Hypothalamus (tissue), 51 donors: Measurements from ENCODE around the gene NT5M.
A peak's percentile ranks its signal among the peaks of the same experiment; 100 is the strongest.
"Not testable (repeated sequence)": the region's sequence is repeated elsewhere in the genome, so short reads cannot be mapped to it uniquely, and the experiment has no call there.

Experiments
- DNase-seq, 51 donors: peaks; one replicate each; lab custom pipeline; 2025; lab: John Stamatoyannopoulos, UW

The NT5M gene

GRCh38 chr17:17366235-17366634, 63.1 kb downstream of the NT5M start:
- DNase-seq, result no peak

DNA sequence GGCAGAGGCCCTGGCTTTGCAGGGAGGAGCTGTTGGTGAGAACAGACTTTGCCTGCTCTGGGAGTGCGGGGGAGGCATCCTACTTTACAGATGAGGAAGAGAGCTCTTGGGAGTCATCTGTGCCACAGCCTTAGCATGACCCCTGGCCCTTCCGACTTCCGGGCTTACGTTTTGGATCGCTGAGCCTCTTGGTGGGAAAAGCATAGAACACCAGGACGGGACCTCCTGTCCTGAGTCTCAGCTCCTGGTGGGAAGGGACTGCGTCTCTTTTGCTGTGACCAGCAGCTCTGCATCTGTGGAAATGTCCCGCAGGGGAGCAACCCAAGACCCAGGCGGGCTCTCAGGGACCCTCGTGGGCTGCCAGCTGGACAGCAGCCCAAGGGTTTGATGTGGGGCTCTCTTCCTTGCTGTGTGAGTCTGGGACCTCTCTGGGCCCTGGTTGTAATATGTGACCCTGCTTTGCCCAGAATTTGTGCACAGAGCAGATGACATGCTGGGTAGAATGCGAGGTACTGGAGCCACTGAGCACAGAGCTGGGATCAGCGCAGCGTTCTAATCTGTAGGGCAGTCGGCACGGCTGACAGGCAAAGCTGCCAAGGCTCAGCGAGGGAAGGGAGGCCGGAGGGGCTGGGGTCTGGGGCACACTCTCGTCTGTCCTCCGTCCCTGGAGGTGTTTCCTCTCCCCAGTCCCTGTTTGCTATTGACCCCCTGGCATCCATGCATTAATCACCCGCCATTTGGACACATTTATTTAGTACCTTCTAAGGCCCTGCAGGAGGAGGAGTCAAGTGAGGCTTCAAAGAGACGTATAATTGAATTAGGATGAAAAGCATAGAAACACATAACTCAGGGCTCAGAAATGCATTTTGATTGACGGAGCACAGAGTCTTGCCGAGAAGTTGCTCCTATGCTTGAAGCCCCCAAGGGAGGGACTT, 64.0 kb downstream of the NT5M start:
- DNase-seq, result no peak

DNA sequence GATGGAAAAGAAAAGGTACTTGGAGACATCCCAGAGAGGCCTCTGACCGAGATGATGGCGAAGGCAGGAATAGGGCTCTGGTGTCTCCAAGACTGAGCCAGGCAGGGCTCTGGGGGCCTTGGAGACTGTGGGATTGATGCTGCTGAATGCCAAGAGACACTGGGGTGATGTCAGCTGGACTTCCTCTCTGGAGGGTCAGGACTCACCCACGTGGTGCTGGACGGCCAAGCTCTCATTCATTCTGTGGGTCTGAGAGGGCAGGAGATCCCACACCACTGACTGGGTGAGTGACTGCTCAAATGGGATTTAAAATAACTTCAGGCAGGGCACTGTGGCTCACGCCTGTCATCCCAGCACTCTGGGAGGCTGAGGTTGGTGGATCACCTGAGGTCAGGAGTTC, 64.8 kb downstream of the NT5M start:
- no peak for DNase-seq

DNA sequence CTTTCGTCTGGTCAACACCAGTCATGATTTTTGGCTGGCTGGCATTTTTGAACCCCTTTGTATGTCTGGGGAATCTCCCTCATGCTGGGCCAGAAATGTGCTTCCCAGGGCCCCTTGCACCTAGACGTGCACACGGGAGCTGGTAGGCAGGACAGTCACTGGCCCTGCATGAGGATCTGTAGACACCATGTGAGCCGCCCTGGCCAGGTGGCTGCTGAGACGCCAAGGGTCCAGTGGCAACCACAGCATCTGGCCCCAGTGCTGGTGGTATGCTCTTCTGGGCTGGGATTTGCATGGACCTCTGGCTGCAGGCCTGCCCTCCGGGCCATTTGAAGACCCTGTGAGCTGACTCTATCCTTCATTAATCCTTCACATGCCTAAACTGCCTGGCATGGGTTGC, 67.5 kb downstream of the NT5M start:
- no peak for DNase-seq

DNA sequence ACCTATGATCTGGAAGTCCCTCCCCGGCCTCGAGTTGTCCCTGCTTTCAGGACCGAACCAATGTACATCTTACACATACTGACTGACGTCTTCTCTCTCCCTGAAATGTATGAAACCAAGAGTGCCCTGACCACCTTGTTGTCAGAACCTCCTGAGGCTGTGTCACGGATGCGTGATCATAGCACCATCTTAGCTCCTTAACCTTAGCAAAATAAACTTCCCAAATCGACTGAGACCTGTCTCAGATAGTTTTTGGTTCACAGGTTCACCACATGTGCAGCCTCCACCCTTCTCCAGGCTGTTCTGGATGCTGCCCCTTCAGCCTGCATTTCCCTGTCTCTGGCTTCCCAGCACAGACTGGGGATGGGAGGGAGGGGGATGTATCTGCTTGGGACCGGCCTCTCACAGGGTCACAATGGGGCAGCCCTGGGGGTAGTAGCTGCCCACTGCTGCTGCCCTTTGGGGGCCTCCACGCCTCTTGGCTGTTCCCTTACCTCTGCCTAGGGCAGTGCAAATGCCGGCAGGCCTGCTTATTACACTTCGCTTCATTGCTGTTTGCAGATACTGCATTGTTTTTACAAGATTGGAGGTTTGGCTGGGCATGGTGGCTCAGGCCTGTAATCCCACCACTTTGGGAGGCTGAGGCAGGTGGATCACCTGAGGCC, 69.8 kb downstream of the NT5M start:
- no peak for DNase-seq

DNA sequence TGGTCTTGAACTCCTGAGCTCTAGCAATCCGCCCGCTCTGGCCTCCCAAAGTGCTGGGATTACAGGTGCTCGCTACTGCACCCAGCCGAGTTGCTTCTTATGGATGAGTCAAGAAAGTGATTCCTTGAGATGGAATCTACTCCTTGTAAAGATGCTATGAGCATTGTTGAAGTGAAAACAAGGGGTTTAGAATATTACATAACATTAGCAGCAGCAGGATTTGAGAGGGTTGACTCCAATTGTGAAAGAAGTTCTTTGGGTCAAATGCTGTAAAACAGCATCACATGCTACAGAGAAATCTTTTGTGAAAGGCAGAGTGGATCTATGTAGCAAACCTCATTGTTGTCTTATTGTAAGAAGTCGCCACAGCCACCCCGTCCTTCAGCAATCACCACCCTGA, 72.7 kb downstream of the NT5M start:
- no peak for DNase-seq

- no peak for DNase-seq
Observed at GRCh38 chr17:17376362-17376761, 73.2 kb downstream of the NT5M start.

GRCh38 chr17:17377071-17377967, 74.1 kb downstream of the NT5M start:
- peak in 5 of 51 donors; percentile 12 to 25 (median 17) for DNase-seq

- peak in 16 of 51 donors; percentile 10 to 79 (median 32) for DNase-seq
Observed at GRCh38 chr17:17379197-17379991, 76.2 kb downstream of the NT5M start.

DNA sequence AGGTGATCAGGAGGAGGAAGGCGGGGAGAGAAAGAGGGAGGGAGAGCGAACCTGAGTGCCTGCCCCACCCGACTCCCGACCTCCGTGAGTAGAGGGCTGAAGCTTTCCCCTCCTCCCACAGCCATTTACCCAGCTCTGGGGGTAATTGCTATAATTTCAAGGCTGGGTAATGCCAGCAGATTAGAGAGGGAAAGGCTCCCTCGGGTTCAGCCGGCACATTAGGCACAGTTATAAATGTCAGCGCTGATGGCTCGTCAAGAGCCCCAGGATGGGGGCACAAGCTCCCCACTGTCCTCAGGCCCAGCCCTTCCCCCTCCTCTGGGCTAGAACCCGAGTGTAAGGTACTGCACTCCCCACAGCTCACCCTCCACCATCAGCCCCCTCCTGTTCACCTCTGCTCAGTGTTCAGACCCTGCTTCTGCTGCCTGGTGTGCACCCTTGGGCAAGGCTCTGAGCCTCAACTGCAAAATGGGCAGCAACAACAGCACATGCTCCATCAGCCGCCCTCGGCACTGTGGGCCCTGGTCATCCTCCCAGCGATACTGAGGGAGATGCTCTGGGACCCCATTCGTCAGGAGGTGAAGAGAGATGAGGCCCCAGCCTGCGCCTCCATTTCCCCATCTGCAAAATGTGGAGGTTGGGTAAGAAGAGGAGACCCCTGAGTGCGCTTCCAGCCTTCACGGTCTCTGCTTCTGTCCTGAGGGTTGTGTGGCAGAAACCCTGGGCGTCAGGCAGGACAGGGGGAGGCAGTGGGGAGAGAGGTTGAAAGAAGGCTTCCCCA, 77.2 kb downstream of the NT5M start:
- DNase-seq, result no peak

- DNase-seq, result peak in 2 of 51 donors; percentile 24 to 33
Observed at GRCh38 chr17:17381446-17382064, 78.4 kb downstream of the NT5M start.

DNA sequence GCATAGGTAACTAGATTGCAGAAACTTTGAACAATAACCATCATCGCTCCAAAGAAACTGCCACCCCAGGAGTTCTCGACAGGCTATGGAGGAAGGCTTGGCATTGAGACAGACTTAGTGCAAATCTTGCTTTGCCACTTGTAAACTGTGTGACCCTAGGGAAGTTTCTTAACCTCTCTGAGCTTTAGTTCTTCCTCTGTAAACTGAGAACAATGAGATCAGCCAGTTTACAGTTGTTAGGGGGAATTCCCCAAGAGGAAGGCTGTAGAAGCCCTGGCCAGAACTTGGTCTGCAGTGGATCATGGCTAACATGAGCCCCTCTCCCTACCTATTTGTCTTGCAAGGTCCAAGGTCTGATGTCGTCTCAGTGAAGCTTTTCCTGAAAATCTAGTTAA, 78.9 kb downstream of the NT5M start:
- no peak for DNase-seq

DNA sequence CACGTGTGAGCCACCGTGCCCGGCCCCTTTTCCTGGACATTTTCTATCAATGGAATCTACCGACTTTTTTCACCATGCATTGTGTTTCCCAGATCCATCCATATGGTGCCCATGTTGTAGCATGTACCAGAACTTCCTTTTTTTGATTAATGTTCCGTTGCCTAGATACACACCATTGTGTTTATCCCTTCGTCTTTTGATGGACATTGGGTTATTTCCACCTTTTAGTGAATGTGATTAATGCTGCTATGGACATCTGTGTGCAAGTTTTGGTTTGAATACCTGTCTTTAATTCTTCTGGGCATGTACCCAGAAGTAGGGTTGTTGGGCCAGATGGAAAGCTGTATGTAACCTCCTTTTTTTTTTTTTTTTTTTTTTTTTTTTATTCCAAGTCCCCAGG, 79.8 kb downstream of the NT5M start:
- no peak for DNase-seq

- DNase-seq, result not testable (repeated sequence)
Observed at GRCh38 chr17:17383431-17384290, 80.5 kb downstream of the NT5M start.

DNA sequence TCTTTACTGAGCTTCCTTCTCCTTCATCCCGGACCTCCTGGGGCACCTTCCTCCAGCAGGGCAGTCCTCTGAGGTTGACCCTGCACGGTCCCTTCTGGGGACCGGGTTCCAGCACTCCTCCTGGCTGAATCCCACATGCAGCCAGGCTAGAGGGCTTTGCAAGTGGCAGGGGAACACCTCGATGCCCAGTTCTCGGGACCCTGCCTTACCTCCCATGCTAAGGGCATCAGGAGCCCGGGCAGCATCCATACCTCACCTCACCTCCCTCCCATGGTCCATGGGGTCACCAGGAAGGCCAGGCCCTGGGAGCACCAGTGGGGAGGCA, 81.1 kb downstream of the NT5M start:
- no peak for DNase-seq

GRCh38 chr17:17384961-17385360, 81.8 kb downstream of the NT5M start:
- no peak for DNase-seq

- DNase-seq, result peak in 17 of 51 donors; percentile 16 to 56 (median 29)
Observed at GRCh38 chr17:17385491-17385890, 82.3 kb downstream of the NT5M start.
